ENCODE data around the gene GAPDH. TPM values are rescaled to one million over a fixed set of nuclear protein-coding genes. Genes with fewer than 3 reads are reported as not detected.
A peak's percentile ranks its signal among the peaks of the same experiment; 100 is the strongest.

The GAPDH gene
- total and polyA plus RNA-seq, 10 of the 15 experiments (the other 5 are each of a cell fraction or from before 2014, with no cell fraction given), result 5,606 to 14,240 (median 9,400) TPM

DNA sequence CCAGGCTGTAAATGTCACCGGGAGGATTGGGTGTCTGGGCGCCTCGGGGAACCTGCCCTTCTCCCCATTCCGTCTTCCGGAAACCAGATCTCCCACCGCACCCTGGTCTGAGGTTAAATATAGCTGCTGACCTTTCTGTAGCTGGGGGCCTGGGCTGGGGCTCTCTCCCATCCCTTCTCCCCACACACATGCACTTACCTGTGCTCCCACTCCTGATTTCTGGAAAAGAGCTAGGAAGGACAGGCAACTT, 1.3 kb downstream of the GAPDH start:
- WGBS (ENCODE audit: insufficient coverage, insufficient replicate concordance, low lambda C conversion rate, missing lambda C conversion rate), result 2% methylated on average over 6 of the region's 6 CpGs
- FAIRE-seq, result no peak
- CTCF ChIA-PET, result interaction anchor here (0.6 to 7.7 kb wide), 13 partner anchors 17 to 209 kb away, joined by 3 to 73 read pairs (median 4); partner anchors contain the start of genes MRPL51, NOP2 and VAMP1
- no peak for TF ChIP-seq HDAC2 (IDR thresholded peaks at IDR 0.05)
- TF ChIP-seq ZNF274 (IDR thresholded peaks at IDR 0.05; ENCODE audit: insufficient read depth, insufficient read length), result no peak
- no peak for TF ChIP-seq SRF (IDR thresholded peaks at IDR 0.05; ENCODE audit: low read depth in 2 of 2, low read length in 2 of 2)
- TF ChIP-seq, protein P1, sequence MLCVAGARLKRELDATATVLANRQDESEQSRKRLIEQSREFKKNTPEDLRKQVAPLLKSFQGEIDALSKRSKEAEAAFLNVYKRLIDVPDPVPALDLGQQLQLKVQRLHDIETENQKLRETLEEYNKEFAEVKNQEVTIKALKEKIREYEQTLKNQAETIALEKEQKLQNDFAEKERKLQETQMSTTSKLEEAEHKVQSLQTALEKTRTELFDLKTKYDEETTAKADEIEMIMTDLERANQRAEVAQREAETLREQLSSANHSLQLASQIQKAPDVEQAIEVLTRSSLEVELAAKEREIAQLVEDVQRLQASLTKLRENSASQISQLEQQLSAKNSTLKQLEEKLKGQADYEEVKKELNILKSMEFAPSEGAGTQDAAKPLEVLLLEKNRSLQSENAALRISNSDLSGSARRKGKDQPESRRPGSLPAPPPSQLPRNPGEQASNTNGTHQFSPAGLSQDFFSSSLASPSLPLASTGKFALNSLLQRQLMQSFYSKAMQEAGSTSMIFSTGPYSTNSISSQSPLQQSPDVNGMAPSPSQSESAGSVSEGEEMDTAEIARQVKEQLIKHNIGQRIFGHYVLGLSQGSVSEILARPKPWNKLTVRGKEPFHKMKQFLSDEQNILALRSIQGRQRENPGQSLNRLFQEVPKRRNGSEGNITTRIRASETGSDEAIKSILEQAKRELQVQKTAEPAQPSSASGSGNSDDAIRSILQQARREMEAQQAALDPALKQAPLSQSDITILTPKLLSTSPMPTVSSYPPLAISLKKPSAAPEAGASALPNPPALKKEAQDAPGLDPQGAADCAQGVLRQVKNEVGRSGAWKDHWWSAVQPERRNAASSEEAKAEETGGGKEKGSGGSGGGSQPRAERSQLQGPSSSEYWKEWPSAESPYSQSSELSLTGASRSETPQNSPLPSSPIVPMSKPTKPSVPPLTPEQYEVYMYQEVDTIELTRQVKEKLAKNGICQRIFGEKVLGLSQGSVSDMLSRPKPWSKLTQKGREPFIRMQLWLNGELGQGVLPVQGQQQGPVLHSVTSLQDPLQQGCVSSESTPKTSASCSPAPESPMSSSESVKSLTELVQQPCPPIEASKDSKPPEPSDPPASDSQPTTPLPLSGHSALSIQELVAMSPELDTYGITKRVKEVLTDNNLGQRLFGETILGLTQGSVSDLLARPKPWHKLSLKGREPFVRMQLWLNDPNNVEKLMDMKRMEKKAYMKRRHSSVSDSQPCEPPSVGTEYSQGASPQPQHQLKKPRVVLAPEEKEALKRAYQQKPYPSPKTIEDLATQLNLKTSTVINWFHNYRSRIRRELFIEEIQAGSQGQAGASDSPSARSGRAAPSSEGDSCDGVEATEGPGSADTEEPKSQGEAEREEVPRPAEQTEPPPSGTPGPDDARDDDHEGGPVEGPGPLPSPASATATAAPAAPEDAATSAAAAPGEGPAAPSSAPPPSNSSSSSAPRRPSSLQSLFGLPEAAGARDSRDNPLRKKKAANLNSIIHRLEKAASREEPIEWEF (IDR thresholded peaks at IDR 0.05; ENCODE audit: insufficient replicate concordance, low read depth, low read length), result no peak
- TF ChIP-seq, protein P2, sequence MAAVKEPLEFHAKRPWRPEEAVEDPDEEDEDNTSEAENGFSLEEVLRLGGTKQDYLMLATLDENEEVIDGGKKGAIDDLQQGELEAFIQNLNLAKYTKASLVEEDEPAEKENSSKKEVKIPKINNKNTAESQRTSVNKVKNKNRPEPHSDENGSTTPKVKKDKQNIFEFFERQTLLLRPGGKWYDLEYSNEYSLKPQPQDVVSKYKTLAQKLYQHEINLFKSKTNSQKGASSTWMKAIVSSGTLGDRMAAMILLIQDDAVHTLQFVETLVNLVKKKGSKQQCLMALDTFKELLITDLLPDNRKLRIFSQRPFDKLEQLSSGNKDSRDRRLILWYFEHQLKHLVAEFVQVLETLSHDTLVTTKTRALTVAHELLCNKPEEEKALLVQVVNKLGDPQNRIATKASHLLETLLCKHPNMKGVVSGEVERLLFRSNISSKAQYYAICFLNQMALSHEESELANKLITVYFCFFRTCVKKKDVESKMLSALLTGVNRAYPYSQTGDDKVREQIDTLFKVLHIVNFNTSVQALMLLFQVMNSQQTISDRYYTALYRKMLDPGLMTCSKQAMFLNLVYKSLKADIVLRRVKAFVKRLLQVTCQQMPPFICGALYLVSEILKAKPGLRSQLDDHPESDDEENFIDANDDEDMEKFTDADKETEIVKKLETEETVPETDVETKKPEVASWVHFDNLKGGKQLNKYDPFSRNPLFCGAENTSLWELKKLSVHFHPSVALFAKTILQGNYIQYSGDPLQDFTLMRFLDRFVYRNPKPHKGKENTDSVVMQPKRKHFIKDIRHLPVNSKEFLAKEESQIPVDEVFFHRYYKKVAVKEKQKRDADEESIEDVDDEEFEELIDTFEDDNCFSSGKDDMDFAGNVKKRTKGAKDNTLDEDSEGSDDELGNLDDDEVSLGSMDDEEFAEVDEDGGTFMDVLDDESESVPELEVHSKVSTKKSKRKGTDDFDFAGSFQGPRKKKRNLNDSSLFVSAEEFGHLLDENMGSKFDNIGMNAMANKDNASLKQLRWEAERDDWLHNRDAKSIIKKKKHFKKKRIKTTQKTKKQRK (IDR thresholded peaks at IDR 0.05; ENCODE audit: low read depth, low read length), result no peak
- TF ChIP-seq KAT2A (conservative IDR thresholded peaks at IDR 0.05; ENCODE audit: control insufficient read depth, low read depth, low read length), result no peak
- no peak for TF ChIP-seq NR2C1 (IDR thresholded peaks at IDR 0.05)
- no peak for TF ChIP-seq ZNF217 (IDR thresholded peaks at IDR 0.05)
- TF ChIP-seq, protein P3, sequence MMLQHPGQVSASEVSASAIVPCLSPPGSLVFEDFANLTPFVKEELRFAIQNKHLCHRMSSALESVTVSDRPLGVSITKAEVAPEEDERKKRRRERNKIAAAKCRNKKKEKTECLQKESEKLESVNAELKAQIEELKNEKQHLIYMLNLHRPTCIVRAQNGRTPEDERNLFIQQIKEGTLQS (IDR thresholded peaks at IDR 0.05; ENCODE audit: borderline replicate concordance, extremely low read depth, low read depth, low read length), result no peak
- no peak for TF ChIP-seq HDAC6 (IDR thresholded peaks at IDR 0.05; ENCODE audit: unreplicated experiment)
- TF ChIP-seq NR2F1 (conservative IDR thresholded peaks at IDR 0.05), result no peak
- TF ChIP-seq CBX5 (IDR thresholded peaks at IDR 0.05; ENCODE audit: low read depth), result no peak
- no peak for TF ChIP-seq ATF7 (IDR thresholded peaks at IDR 0.05; ENCODE audit: low read depth)
- TF ChIP-seq, protein P4, sequence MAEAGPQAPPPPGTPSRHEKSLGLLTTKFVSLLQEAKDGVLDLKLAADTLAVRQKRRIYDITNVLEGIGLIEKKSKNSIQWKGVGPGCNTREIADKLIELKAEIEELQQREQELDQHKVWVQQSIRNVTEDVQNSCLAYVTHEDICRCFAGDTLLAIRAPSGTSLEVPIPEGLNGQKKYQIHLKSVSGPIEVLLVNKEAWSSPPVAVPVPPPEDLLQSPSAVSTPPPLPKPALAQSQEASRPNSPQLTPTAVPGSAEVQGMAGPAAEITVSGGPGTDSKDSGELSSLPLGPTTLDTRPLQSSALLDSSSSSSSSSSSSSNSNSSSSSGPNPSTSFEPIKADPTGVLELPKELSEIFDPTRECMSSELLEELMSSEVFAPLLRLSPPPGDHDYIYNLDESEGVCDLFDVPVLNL (IDR thresholded peaks at IDR 0.05; ENCODE audit: low read depth, low read length), result no peak

More for the DNA sequence above, 1.3 kb downstream of the GAPDH start:
- Histone ChIP-seq H3K4me2 (ENCODE audit: control insufficient read depth, insufficient read depth) (peak overlapping the region; percentile 98), H3K4me1 (ENCODE audit: control insufficient read depth, insufficient read depth, low read length) (peaks cover 31% of the 10 kb centered on the region), H3K79me2 (ENCODE audit: control insufficient read depth, insufficient read depth, low read length) (peaks cover 70% of the 10 kb centered on the region), H3K27me3 (replicated peaks in 1 of 2; ENCODE audit: control insufficient read depth in 2 of 2, insufficient read depth in 2 of 2, low read length in 1 of 2) (no peaks in the 10 kb centered on the region), H3K9ac (ENCODE audit: control insufficient read depth, insufficient read depth, low read length) (peak overlapping the region; percentile 79), H2AFZ (ENCODE audit: control insufficient read depth, low read depth, low read length) (no peak overlapping the region), H3K36me3 (ENCODE audit: control insufficient read depth in 2 of 2, insufficient read depth in 2 of 2, low read length in 1 of 2) (peaks cover 34 to 35% of the 10 kb centered on the region in 2 experiments), H3K27ac (ENCODE audit: control insufficient read depth, insufficient read depth) (peak overlapping the region; percentile 98), H4K20me1 (ENCODE audit: control insufficient read depth, insufficient read depth) (peaks cover 24% of the 10 kb centered on the region), H3K9me3 (replicated peaks; ENCODE audit: control insufficient read depth, insufficient read depth, low read length) (no peaks in the 10 kb centered on the region), H3K4me3 (peak overlapping the region; percentile 83)
- BruUV-seq (replicated peaks), result no TSS peak
- intact Hi-C loops (cut with micrococcal nuclease; ENCODE audit: unreplicated experiment), result loop anchor here (5.0 kb wide), 1 partner anchor 68 kb away; no protein-coding TSS in a partner anchor
- SMC1A ChIA-PET (ENCODE audit: uncharacterized antibody, unreplicated experiment), result interaction anchor here (0.6 to 7.9 kb wide), 11 partner anchors 21 to 193 kb away, joined by 3 to 83 read pairs (median 5); partner anchors contain the start of gene MRPL51
- RAD21 ChIA-PET (ENCODE audit: unreplicated experiment), result interaction anchor here (0.5 to 6.9 kb wide), 5 partner anchors 18 to 110 kb away, joined by 4 to 67 read pairs (median 6); partner anchors contain the start of gene MRPL51
- POLR2A ChIA-PET, result interaction anchor here (0.8 to 3.6 kb wide), 13 partner anchors 17 to 217 kb away, joined by 3 to 32 read pairs (median 4); partner anchors contain the start of genes MLF2, MRPL51, NOP2 and VAMP1
- in situ Hi-C loops (cut with MboI), result no loop called here
- DNase-seq (ENCODE audit: low read depth, low spot score) (no peak), ATAC-seq (no peak)
